Activated B cell treated with CpG ODN at 0.5 μM for 24 hours (primary cell): ENCODE measurements around the gene ZBTB34. TPM values are rescaled to one million over a fixed set of nuclear protein-coding genes. Genes with fewer than 3 reads are reported as not detected.

Experiments
- ATAC-seq: fragments of 200-7000 bp; cut with Tn5 transposase; one replicate; pipeline ENCODE4 v1.10.0; 2021; ENCODE audit warnings: low read depth, mild to moderate bottlenecking, moderate library complexity
- CTCF ChIA-PET: fragments of 350-600 bp; sonication (Branson Sonifier 250); formaldehyde crosslinking; loops from one replicate; lab custom pipeline; 2021; ENCODE audit warnings: antibody characterized with exemption; lab: Charles Lee
- POLR2A ChIA-PET: fragments of 350-600 bp; sonication (Branson Sonifier 250); formaldehyde crosslinking; loops from one replicate; lab custom pipeline; 2021; ENCODE audit warnings: antibody characterized with exemption; lab: Charles Lee
- DNase-seq: peaks from one replicate; pipeline ENCODE4 v3.0.0; 2022
- H3K27ac Mint-ChIP-seq: one replicate; pipeline ENCODE4 v1.8.0; 2020; ENCODE audit warnings: mixed read lengths
- H3K27me3 Mint-ChIP-seq: one replicate; pipeline ENCODE4 v1.8.0; 2021; ENCODE audit warnings: mixed read lengths
- H3K36me3 Mint-ChIP-seq: one replicate; pipeline ENCODE4 v1.8.0; 2021; ENCODE audit warnings: low read depth, mixed read lengths
- H3K4me1 Mint-ChIP-seq: one replicate; pipeline ENCODE4 v1.8.0; 2021; ENCODE audit warnings: mixed read lengths
- H3K4me3 Mint-ChIP-seq: one replicate; pipeline ENCODE4 v1.8.0; 2020; ENCODE audit warnings: mild to moderate bottlenecking, mixed read lengths
- H3K9me3 Mint-ChIP-seq: one replicate; pipeline ENCODE4 v1.8.0; 2020; ENCODE audit warnings: mixed read lengths
- CTCF ChIP-seq: fragments of 200-600 bp; IDR thresholded peaks from one replicate; pipeline ENCODE4 v1.8.0; 2022; ENCODE audit warnings: antibody characterized with exemption, mild to moderate bottlenecking
- intact Hi-C: fragments of 100-400 bp; cut with micrococcal nuclease; formaldehyde crosslinking; loops from one replicate; pipeline ENCODE4 v1.15.1; 2024
- total RNA-seq: library from RNA; stranded (reverse); gene quantifications from 2 replicates; pipeline ENCODE4 v1.2.3, GENCODE V29; 2022

The ZBTB34 gene
- total RNA-seq, 1 donor from 2014 or later = 8.9 TPM

DNA sequence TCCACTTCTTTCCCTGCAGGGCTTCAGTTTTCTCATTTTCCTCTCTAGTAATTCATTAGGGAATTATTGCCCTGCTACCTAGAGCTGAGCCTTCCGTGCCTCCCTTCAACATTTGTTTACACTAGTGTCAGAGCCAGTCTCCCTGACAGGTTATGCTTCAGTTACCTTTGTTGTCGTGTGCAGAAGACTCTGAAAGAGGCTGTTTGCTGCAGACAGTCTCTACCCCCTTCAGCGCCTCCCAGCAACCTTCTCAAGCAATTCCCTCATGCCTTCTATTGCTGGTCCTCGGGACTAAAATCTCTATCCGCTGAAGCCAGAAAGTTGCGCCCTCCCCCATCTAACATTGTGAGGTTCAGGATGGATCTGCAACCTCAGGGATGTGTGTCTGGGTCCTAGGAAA, 67.0 kb downstream of the ZBTB34 start:
- ATAC-seq (no peak), DNase-seq (no peak)
- ChIA-PET POLR2A (no interaction called here), CTCF (no interaction called here)
- Mint-ChIP-seq H3K27me3 (no peaks in the 10 kb centered on the region), H3K36me3 (peaks cover 3% of the 10 kb centered on the region), H3K9me3 (no peaks in the 10 kb centered on the region), H3K4me1 (no peaks in the 10 kb centered on the region), H3K4me3 (no peak overlapping the region), H3K27ac (no peak overlapping the region)
- TF ChIP-seq CTCF = no peak
- intact Hi-C loops = no loop called here

- Mint-ChIP-seq H3K4me3 (no peak overlapping the region), H3K27ac (no peak overlapping the region), H3K27me3 (no peaks in the 10 kb centered on the region), H3K9me3 (no peaks in the 10 kb centered on the region), H3K36me3 (peaks cover 3% of the 10 kb centered on the region), H3K4me1 (no peaks in the 10 kb centered on the region)
- ChIA-PET POLR2A (no interaction called here), CTCF (interaction anchor here (1.1 kb wide), 1 partner anchor 268 kb away, joined by 4 read pairs; no protein-coding TSS in a partner anchor)
- no peak for ATAC-seq
- intact Hi-C loops = no loop called here
- TF ChIP-seq CTCF = no peak
- no peak for DNase-seq
Measured at GRCh38 chr9:126932871-126933321, 72.5 kb downstream of the ZBTB34 start.

DNA sequence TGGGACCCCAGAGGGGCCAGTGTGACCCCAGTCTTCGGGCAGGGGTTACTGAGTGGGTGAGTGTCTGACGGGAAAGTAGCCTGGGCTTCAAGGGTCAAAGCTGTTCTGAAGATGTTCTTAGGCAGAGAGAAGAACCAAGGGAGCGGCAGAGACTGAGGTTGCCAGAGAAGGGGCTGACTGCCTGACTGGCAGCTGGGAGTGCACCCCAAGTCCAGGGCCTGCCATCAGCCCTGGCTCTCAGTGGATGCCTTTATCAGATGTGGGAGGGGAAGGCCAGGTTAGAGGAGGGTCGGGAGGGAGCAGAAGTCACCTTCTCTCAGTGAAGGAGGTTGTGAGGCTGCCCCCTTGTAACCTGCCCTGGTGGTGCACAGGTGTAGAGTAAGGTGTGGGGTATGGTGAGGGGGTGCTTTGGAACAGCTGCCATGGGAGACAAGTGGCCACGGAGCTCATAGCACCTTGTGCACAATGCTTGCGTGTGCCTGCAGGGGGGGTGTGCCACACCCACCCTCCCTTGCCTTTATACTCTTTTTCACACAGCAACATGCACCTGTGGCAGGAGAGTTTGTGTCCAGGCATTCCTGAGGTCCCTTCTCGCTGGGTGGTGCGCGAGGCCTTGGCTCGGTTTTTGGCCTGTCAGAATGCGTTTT, 73.0 kb downstream of the ZBTB34 start:
- ATAC-seq (no peak), DNase-seq (no peak)
- H3K4me1 Mint-ChIP-seq = no peaks in the 10 kb centered on the region
- no peak overlapping the region for H3K27ac Mint-ChIP-seq
- H3K27me3 Mint-ChIP-seq = no peaks in the 10 kb centered on the region
- intact Hi-C loops = no loop called here
- no peak for TF ChIP-seq CTCF
- H3K4me3 Mint-ChIP-seq = no peak overlapping the region
- peaks cover 3% of the 10 kb centered on the region for H3K36me3 Mint-ChIP-seq
- ChIA-PET CTCF (interaction anchor here (1.5 kb wide), 1 partner anchor 267 kb away, joined by 3 read pairs; no protein-coding TSS in a partner anchor), POLR2A (no interaction called here)
- no peaks in the 10 kb centered on the region for H3K9me3 Mint-ChIP-seq

DNA sequence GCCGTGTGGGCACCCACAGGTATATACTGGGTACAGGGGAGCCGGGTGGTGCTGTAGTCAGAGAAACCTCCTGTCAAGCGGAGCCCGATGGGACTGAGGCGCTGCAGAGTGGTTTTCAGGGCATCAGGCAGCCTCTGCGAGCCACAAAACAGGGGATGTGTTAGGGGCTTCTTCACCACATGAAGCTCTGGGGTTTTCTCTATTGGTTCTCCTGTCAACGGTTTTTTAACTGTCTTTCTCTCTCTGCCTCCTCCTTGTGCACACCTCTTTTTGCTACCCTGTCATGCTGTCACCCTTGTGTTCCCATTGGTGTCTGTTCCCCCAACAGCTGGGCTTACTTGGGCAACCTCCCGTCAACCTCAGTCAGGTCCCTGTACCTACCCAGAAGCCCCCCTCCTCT, 74.0 kb downstream of the ZBTB34 start:
- no peak overlapping the region for H3K27ac Mint-ChIP-seq
- H3K4me3 Mint-ChIP-seq = no peak overlapping the region
- ChIA-PET POLR2A (no interaction called here), CTCF (interaction anchor here (1.5 kb wide), 1 partner anchor 266 kb away, joined by 3 read pairs; no protein-coding TSS in a partner anchor)
- no peak for ATAC-seq
- DNase-seq = no peak
- H3K4me1 Mint-ChIP-seq = no peaks in the 10 kb centered on the region
- no peaks in the 10 kb centered on the region for H3K27me3 Mint-ChIP-seq
- intact Hi-C loops = no loop called here
- no peak for TF ChIP-seq CTCF
- no peaks in the 10 kb centered on the region for H3K9me3 Mint-ChIP-seq
- no peaks in the 10 kb centered on the region for H3K36me3 Mint-ChIP-seq

Other genes with a start within 250 kb of the ZBTB34 start
- gene LMX1B, start 246.7 kb upstream of the ZBTB34 start, total RNA-seq = not detected in 2 replicates
- 20.3 and 22.8 TPM in 2 replicates for gene ZBTB43, start 55.6 kb upstream of the ZBTB34 start, total RNA-seq
- gene RALGPS1, start 54.1 kb downstream of the ZBTB34 start, total RNA-seq = 14.7 and 21.7 TPM in 2 replicates